Esophagus squamous epithelium (tissue), 5 donors: Measurements from ENCODE around the gene KRTDAP. TPM values are rescaled to one million over a fixed set of nuclear protein-coding genes. Genes with fewer than 3 reads are reported as not detected.

Source experiments
- DNase-seq: peaks from one replicate; lab custom pipeline; 2025; lab: John Stamatoyannopoulos, UW
- H3K27ac ChIP-seq, 4 donors: fragments of 200-600 bp; sonication (generic); one replicate each; pipeline ENCODE4 v1.5.1; 2016 to 2019; ENCODE audit warnings: mild to moderate bottlenecking in 1 of 4
- H3K27me3 ChIP-seq, 4 donors: fragments of 200-600 bp; sonication (generic); 1 replicate in 3 of 4; 2 replicates in 1 of 4; pipeline versions ENCODE4 v1.5.1 to v1.6.0; 2017 to 2021; ENCODE audit warnings: antibody characterized with exemption in 1 of 4
- H3K36me3 ChIP-seq, 3 donors: fragments of 200-600 bp; sonication (generic); one replicate each; pipeline ENCODE4 v1.5.1; 2016 to 2019
- H3K4me1 ChIP-seq, 3 donors: fragments of 200-600 bp; sonication (generic); one replicate each; pipeline ENCODE4 v1.5.1; 2017 to 2019
- H3K4me3 ChIP-seq, 4 donors: fragments of 200-600 bp; sonication (generic); 1 replicate in 3 of 4; 2 replicates in 1 of 4; pipeline ENCODE4 v1.5.1; 2016 to 2019; ENCODE audit warnings: mild to moderate bottlenecking in 2 of 4, moderate library complexity in 1 of 4
- H3K9me3 ChIP-seq, 3 donors: fragments of 200-600 bp; sonication (generic); one replicate each; pipeline ENCODE4 v1.5.1; 2016 to 2019
- POLR2A ChIP-seq, 4 donors: fragments of 450-650 bp; IDR thresholded peaks; one replicate each; pipeline ENCODE4 v1.6.1; 2017; ENCODE audit warnings: antibody characterized with exemption in 4 of 4, mild to moderate bottlenecking in 4 of 4, moderate library complexity in 3 of 4
- WGBS, 2 donors: methylation state at CpG; one replicate each; pipeline ENCODE4 v1.1.5; 2018; 5-methylcytosine and 5-hydroxymethylcytosine counted together
- intact Hi-C: fragments of 100-400 bp; cut with DNase I; formaldehyde crosslinking; loops from one replicate; pipeline ENCODE4 v1.15.0; 2022
- total RNA-seq, 4 donors: library from RNA; depleted of rRNA; stranded (reverse); fragments of >200 nt; gene quantifications; one replicate each; pipeline ENCODE4 v1.1.0, GENCODE V29; 2016
- TF ChIP-seq, protein P1 (sequence below), 6 experiments: fragments of 450-650 bp in 4 of 6; fragments of 200-600 bp in 2 of 6; sonication (generic) in 2 of 6; IDR thresholded peaks; one replicate each; pipeline ENCODE4 v1.5.1; 2016 to 2019; ENCODE audit warnings: antibody characterized with exemption in 6 of 6, mild to moderate bottlenecking in 4 of 6, moderate library complexity in 4 of 6
- donor health status: DM: yes; HTN: yes; CAD: no.

KRTDAP gene
- total RNA-seq, 4 donors from 2014 or later, result 4.6 to 656 (median 111) TPM

DNA sequence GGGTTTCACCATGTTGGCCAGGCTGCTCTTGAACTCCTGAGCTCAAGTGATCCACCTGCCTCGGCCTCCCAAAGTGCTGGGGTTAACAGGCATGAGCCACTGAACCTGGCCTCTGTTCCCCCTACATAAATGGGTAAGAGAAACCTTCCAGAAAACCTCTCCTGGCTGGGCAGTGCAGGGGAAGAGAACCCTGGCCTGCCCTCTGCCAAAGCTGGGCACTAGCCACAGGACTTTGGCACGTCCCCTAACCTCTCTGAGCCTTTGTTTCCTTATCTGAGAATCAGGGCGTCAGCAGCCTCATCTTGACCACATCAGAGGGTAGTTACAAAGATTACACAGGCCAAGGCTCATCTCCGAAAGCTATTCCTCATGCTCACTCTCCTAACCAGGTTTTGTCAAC lies 35.6 kb upstream of the KRTDAP start:
- intact Hi-C loops, result no loop called here
- Histone ChIP-seq H3K4me1 (peaks cover 0 to 42% (median 3%) of the 10 kb centered on the region in 3 donors), H3K27ac (no peak overlapping the region), H3K9me3 (no peaks in the 10 kb centered on the region), H3K27me3 (peaks cover 0 to 84% (median 0%) of the 10 kb centered on the region in 4 donors), H3K36me3 (no peaks in the 10 kb centered on the region), H3K4me3 (peak overlapping the region in 2 of 4 donors; percentile 26 to 27)
- 68 to 71% methylated on average over 3 to 4 of the region's 4 CpGs for WGBS, 2 donors
- no peak for DNase-seq
- TF ChIP-seq POLR2A (IDR thresholded peaks at IDR 0.05), result no peak
- TF ChIP-seq, protein P1, sequence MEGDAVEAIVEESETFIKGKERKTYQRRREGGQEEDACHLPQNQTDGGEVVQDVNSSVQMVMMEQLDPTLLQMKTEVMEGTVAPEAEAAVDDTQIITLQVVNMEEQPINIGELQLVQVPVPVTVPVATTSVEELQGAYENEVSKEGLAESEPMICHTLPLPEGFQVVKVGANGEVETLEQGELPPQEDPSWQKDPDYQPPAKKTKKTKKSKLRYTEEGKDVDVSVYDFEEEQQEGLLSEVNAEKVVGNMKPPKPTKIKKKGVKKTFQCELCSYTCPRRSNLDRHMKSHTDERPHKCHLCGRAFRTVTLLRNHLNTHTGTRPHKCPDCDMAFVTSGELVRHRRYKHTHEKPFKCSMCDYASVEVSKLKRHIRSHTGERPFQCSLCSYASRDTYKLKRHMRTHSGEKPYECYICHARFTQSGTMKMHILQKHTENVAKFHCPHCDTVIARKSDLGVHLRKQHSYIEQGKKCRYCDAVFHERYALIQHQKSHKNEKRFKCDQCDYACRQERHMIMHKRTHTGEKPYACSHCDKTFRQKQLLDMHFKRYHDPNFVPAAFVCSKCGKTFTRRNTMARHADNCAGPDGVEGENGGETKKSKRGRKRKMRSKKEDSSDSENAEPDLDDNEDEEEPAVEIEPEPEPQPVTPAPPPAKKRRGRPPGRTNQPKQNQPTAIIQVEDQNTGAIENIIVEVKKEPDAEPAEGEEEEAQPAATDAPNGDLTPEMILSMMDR (IDR thresholded peaks at IDR 0.05), result no peak

DNA sequence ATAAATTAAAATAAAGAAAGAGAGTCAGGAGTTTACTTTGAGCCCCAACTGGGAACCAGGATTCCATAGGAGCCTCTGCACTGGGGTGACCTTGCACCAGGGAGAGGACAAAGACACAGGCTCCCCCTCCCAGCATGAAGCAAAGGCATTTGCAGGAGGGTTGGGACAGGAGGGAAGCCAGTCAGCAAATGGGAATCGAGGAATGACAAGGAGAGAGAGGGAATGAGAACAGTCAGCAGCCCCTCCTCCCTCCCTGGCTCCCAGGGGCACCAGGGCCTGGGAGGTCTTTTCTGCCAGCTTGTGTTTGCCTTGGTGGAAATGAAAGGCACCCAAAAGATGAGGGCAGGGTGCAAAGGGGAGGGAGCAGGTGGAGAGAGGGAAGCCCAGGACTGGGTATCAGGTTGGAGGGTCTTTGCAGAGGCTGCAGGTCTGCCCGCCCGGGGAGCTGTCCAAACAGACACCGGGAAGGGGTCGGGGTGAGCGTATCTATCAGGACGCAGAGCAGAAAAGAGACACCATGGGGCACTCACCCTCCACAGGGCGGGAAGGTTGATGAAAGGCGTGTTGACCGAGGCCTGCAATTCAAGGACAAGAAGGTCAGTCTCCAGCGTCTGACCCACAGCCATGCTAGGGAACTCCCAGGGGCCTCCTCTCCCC lies 34.0 kb upstream of the KRTDAP start:
- Histone ChIP-seq H3K27me3 (peaks cover 0 to 68% (median 0%) of the 10 kb centered on the region in 4 donors), H3K4me3 (no peak overlapping the region), H3K27ac (no peak overlapping the region), H3K9me3 (no peaks in the 10 kb centered on the region), H3K4me1 (peaks cover 0 to 31% (median under 1%) of the 10 kb centered on the region in 3 donors), H3K36me3 (no peaks in the 10 kb centered on the region)
- intact Hi-C loops, result no loop called here
- TF ChIP-seq, protein P1 (IDR thresholded peaks at IDR 0.05), result no peak
- no peak for TF ChIP-seq POLR2A (IDR thresholded peaks at IDR 0.05)
- DNase-seq, result no peak
- 31 to 41% methylated on average over 4 to 5 of the region's 11 CpGs for WGBS, 2 donors

DNA sequence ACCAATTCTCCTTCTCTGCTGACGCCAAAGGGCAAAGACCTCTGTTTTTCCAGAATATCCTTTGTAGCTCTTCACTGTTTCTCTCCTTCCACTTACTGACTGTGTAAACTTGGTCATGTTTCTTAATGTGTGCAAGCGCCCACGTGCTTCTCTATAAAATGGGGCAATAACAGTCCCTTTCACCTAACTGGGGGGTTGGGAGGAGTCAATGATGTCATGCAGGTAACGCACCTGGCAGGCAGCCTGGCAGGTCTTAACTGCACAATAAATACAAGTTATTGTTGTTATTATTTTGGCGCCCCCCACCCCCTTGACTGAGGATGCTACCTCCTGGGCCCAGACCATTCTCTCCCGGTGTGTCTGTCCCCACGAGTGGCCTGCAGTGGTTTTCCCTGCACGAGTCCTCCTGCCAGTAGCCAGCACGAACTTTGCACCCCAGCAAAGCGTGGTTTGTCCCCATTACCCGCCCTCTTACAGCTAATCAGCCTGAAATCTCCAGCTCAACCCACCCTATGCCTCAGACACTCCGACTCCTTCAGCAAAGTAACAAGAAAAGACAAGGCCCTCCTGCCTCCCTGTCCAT lies 32.6 kb upstream of the KRTDAP start:
- H3K4me3 ChIP-seq, result no peak overlapping the region
- 69 to 77% methylated on average over 11 to 12 of the region's 12 CpGs for WGBS, 2 donors
- TF ChIP-seq POLR2A (IDR thresholded peaks at IDR 0.05), result no peak
- TF ChIP-seq, protein P1 (IDR thresholded peaks at IDR 0.05), result no peak
- peaks cover 0 to 53% (median 0%) of the 10 kb centered on the region in 4 donors for H3K27me3 ChIP-seq
- H3K4me1 ChIP-seq, result peaks cover 0 to 27% (median 0%) of the 10 kb centered on the region in 3 donors
- H3K36me3 ChIP-seq, result no peaks in the 10 kb centered on the region
- H3K27ac ChIP-seq, result no peak overlapping the region
- intact Hi-C loops, result no loop called here
- no peaks in the 10 kb centered on the region for H3K9me3 ChIP-seq
- no peak for DNase-seq

DNA sequence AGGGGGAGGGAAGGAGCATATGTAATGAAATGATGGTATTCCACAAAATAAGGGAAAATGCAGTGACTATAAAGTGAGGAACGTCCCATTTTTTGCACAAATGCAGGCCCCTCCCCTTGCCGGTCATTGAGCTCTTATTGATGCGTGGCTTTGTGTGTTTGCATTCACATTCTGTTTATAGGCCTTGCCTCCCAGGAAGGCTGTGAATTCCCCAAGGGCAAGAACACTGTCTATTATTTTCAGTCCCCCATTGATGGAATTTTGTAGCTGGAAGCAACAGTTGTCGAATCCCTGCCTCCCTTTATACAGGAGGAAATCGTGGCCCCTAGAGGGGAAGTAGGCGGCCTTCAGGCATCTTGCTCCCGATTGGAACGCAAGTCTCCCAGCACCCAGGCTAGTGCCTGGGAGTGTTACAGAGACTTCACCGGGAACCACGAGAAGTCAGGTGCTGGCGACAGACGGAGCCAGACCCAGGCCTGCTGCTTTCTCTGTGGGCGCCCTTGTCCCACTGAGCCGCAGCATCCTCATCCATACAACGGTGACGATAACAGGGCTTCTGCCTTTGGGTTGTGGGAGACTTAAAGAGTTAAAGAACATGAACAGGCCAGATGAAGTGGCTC lies 31.0 kb upstream of the KRTDAP start:
- 64 to 72% methylated on average over 10 to 12 of the region's 16 CpGs for WGBS, 2 donors
- H3K4me1 ChIP-seq, result peaks cover 0 to 16% (median 0%) of the 10 kb centered on the region in 3 donors

More for the DNA sequence above, 31.0 kb upstream of the KRTDAP start:
- H3K4me3 ChIP-seq, result no peak overlapping the region
- H3K9me3 ChIP-seq, result no peaks in the 10 kb centered on the region
- no peak for TF ChIP-seq POLR2A (IDR thresholded peaks at IDR 0.05)
- TF ChIP-seq, protein P1 (IDR thresholded peaks at IDR 0.05), result no peak
- no peaks in the 10 kb centered on the region for H3K36me3 ChIP-seq
- intact Hi-C loops, result no loop called here
- peaks cover 0 to 37% (median 0%) of the 10 kb centered on the region in 4 donors for H3K27me3 ChIP-seq
- H3K27ac ChIP-seq, result no peak overlapping the region
- no peak for DNase-seq
